C4-2B (cell line): ENCODE measurements around the gene JAML.

ENCODE experiments used
- H3K27ac ChIP-seq: fragments of 450-650 bp; 2 replicates; pipeline ENCODE4 v1.5.1; 2017
- CTCF ChIP-seq: fragments of 450-650 bp; conservative IDR thresholded peaks from 2 replicates; pipeline ENCODE4 v1.5.1; 2017; ENCODE audit warnings: mild to moderate bottlenecking
- ZFX ChIP-seq: fragments of 450-650 bp; IDR thresholded peaks from 2 replicates; pipeline ENCODE4 v1.6.1; 2017

JAML gene

GRCh38 chr11:118151431-118151830 lies 73.4 kb downstream of the JAML start:
- TF ChIP-seq ZFX (no peak), CTCF (no peak; the same call in 1 of the 2 replicates)
- H3K27ac ChIP-seq = peak overlapping the region; percentile 7; the same call in 1 of the 2 replicates

DNA sequence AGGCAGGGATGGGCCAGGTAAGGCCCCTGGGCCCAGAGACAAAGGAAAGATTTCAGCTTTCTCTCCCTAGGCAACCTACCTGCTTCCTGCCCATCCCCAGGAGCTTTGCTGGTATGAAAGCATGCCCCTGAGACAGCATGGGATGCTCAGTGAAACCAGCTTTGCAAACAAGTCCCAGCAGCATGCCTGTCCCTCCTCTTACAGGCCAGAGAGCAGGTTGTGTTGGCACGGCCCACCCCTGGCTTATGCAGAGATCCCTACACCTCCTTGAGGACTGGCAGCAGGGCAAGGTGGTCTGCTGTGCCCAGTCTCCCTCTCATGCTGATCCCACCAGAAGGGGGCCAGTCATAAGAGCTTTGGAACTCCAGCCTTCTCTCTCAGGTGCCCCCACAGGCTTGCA lies 75.3 kb downstream of the JAML start:
- TF ChIP-seq CTCF (no peak), ZFX (no peak)
- no peak overlapping the region for H3K27ac ChIP-seq

- TF ChIP-seq ZFX = no peak
- TF ChIP-seq CTCF = no peak
- no peak overlapping the region for H3K27ac ChIP-seq
Observed at GRCh38 chr11:118148856-118149255, 76.0 kb downstream of the JAML start.

GRCh38 chr11:118148240-118148639 lies 76.6 kb downstream of the JAML start:
- no peak overlapping the region for H3K27ac ChIP-seq
- no peak for TF ChIP-seq ZFX
- no peak for TF ChIP-seq CTCF

DNA sequence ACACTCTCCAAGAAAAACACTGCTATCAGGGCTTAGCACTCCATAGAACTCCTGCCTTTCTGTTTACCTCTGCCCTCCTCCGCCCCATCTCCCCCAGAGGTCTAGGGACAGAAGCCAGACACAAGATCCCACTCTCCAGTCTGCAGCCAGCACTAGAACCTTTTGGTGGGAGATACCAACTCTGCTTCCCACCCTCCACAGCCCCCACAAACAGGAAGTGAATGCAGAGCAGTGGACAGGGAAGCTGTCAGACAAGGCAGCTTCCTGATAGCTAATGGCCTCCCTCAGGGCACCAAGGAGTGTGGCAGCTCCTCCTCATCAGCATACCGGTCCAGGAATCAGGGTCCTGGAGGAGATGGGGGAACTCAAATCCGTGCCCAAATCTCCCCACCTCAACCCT lies 77.3 kb downstream of the JAML start:
- TF ChIP-seq ZFX = no peak
- TF ChIP-seq CTCF = no peak
- no peak overlapping the region for H3K27ac ChIP-seq

GRCh38 chr11:118146554-118146953 lies 78.3 kb downstream of the JAML start:
- TF ChIP-seq CTCF (no peak), ZFX (no peak)
- H3K27ac ChIP-seq = no peak overlapping the region

DNA sequence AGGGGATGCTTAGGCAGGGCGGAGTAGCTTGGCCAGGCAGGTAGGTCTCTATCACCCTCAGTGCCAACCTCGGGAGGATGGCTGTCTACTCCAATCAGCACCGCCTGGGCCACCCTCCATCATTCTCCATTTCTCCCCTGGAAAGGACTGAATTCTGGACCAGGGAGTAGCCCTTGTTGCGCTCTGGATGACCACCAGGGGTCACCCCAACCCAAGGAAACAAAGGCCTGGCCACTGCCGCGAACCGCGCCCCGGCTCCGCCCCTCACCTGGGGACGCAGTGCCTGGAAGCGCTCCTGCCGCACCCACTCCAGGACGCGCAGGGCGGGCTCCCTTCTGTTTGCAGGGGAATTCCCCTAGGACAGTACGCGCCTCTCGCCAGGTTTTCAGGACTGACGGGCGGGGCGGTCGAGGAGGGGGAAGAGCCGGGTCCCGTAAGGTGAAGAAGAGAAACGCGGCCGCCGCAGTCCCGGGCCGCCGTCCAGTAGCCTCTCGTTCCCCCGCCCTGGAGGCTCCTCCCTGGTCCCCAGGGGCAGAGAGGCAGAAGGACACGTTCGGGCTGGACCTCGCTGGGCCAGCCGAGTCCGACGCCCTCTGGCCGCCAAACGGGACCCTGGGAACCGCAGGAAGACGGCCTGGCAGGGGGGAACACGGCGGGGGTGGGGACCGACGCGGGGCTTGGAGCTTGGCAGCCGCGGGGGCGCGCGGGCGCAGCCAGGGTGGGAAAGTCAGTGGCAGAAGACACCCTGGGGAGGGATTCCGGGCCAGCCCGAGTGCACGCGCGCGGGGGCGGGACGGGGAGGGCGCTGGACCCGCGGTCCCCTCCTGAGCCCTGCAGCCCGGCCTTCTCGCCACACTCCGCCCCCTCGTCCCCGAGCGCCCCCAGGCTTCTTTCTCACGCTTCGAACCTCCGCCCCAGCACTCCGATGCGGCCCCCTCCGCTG lies 79.3 kb downstream of the JAML start:
- TF ChIP-seq ZFX (no peak), CTCF (peak; percentile 90)
- H3K27ac ChIP-seq = peak overlapping the region; percentile 19; the same call in 1 of the 2 replicates
